ENCODE data around the gene TENT5A. TPM values are rescaled to one million over a fixed set of nuclear protein-coding genes. Genes with fewer than 3 reads are reported as not detected.
A peak's percentile ranks its signal among the peaks of the same experiment; 100 is the strongest.

The TENT5A gene
- 10 to 100 TPM in 3 of 4 donors, 1 to 10 TPM in 1; 5.6 to 42.1 (median 34.2) TPM for total RNA-seq

DNA sequence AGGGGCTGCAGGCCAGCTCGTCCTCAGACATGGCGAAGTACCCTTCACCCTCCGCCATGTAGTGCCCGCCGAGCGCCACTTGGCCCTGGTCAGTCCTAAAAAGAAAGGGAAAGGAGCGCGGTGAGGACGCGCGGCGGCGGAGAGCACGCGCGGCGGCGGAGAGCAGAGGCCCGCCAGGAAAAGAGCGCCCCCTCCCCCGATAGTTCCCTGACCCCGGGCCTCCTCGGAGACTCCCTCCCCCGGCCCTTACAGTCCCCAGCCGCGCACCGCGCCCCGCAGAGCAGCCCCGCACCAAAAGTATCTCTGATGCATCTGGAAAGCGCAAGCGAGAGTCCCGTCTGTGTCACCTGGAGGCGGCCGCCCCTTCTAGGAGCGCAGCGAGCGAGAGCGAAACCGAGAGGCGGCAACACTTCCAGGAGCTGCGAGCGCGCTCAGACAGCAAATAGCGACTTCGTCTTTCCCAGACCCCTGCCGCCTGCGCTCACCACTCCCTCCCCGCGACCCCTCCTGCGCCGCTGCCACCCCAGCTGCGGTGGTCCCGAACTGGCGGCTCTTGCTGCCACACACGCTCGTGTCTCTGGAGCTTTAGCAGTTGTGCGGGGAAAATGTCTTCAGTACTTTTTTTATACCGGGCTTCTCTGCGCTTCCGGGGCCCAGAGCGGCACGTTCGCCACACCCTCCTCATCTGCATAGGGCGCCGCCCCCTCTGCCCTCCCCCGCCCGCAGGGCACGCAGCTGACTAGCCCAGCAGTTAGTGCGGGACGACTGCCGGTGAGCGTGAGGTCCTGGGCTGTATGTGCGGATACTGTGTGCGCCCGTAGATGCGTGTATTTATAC, at the start of gene TENT5A:
TSS of gene TENT5A (minus strand) at position 598 of the 837 bp plus-strand sequence. CDS start at position 58, 540 bp downstream.
- H3K27me3 ChIP-seq, result no peaks in the 10 kb centered on the region
- intact Hi-C loops (cut with DNase I; ENCODE audit: low total_unique reads) (loop anchor here (5.0 to 10.0 kb wide), 4 partner anchors 1145 to 1648 kb away; partner anchors contain the start of gene BCKDHB), in situ Hi-C loops (cut with MboI; ENCODE audit: low pct_ligation_motif_present in 1 of 4, low pct_unique_long_range_greater_than_20kb in 1 of 4, low sequenced_read_pairs in 3 of 4) (loop anchor here in 1 of 4 donors (25.0 kb wide), 2 partner anchors 1140 to 1615 kb away; no protein-coding TSS in a partner anchor)
- TF ChIP-seq POLR2A (IDR thresholded peaks at IDR 0.05), result peak; percentile 96
- peak in 1 of 5 experiments; percentile 13 for TF ChIP-seq CTCF (IDR thresholded peaks at IDR 0.05)
- TF ChIP-seq POLR2AphosphoS5 (IDR thresholded peaks at IDR 0.05), result peak; percentile 96 to 97 (median 97)
- no peak for TF ChIP-seq EP300 (IDR thresholded peaks at IDR 0.05; ENCODE audit: low read depth)
- WGBS, 2 donors (ENCODE audit: low coverage in 1 of 2), result 2% methylated on average over 20 to 54 of the region's 77 CpGs
- no peaks in the 10 kb centered on the region for H3K9me3 ChIP-seq
- peak; percentile 95 for DNase-seq
- H3K36me3 ChIP-seq, result peaks cover 0 to 2% (median 0%) of the 10 kb centered on the region in 4 donors
- peaks cover 3 to 38% (median 19%) of the 10 kb centered on the region in 4 donors for H3K4me1 ChIP-seq
- H3K27ac ChIP-seq, result peak within 1 kb of the TSS; percentile 95 to 99 (median 98)
- H3K4me3 ChIP-seq, result peak within 1 kb of the TSS; percentile 68 to 94 (median 81)

DNA sequence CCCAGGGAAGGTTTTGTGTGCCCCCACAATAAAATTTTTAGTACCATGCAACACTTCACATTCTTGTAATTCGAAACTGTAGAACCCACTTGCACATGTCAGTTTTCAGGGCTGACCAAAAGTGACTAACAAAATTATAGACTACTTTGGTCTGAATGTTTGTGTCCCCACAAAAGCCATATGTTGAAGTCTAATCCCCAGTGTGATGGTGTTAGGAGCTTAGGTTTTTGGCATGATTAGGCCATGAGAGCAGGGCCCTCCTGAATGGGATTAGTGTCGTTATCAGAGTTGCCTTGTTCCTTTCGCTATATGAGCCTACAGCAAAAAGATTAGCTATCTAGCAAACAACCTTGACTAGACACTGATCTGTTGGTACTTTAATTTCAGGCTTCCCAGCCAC, 49.0 kb upstream of the TENT5A start:
- no peak for DNase-seq

DNA sequence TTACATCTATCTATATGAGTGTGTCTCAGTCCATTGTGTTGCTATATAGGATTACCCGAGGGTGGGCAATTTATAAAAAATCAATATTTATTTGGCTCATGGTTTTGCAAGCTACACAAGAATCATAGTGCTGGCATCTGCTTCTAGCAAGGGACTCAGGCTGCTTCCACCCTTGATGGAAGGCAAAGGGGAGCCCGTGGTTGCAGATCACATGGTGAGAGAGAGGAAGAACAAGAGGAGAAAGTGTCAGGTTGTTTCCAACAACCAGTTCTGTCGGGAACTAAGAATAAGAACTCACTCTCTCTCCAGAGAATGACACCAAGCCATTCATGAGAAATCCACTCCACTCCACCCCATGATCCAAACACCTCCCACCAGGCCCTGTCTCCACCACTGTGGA, 48.2 kb upstream of the TENT5A start:
- in situ Hi-C loops (cut with MboI; ENCODE audit: low pct_ligation_motif_present in 1 of 4, low pct_unique_long_range_greater_than_20kb in 1 of 4, low sequenced_read_pairs in 3 of 4) (no loop called here), intact Hi-C loops (cut with DNase I; ENCODE audit: low total_unique reads) (no loop called here)
- TF ChIP-seq CTCF (IDR thresholded peaks at IDR 0.05), result no peak
- TF ChIP-seq EP300 (IDR thresholded peaks at IDR 0.05; ENCODE audit: low read depth), result no peak
- no peak for TF ChIP-seq POLR2A (IDR thresholded peaks at IDR 0.05)
- no peak for TF ChIP-seq POLR2AphosphoS5 (IDR thresholded peaks at IDR 0.05)
- Histone ChIP-seq H3K27ac (no peak overlapping the region), H3K36me3 (no peaks in the 10 kb centered on the region), H3K27me3 (no peaks in the 10 kb centered on the region), H3K4me1 (no peaks in the 10 kb centered on the region), H3K9me3 (no peaks in the 10 kb centered on the region), H3K4me3 (no peak overlapping the region)
- no peak for DNase-seq
- WGBS, 2 donors (ENCODE audit: low coverage in 1 of 2), result 75 to 80% methylated on average over 2 to 3 of the region's 3 CpGs

More for the DNA sequence above, 49.0 kb upstream of the TENT5A start:
- 83 to 92% methylated on average over 3 of the region's 3 CpGs for WGBS, 2 donors (ENCODE audit: low coverage in 1 of 2)
- intact Hi-C loops (cut with DNase I; ENCODE audit: low total_unique reads), result no loop called here
- no peaks in the 10 kb centered on the region for H3K27me3 ChIP-seq
- TF ChIP-seq EP300 (IDR thresholded peaks at IDR 0.05; ENCODE audit: low read depth) (no peak), POLR2A (IDR thresholded peaks at IDR 0.05) (no peak), POLR2AphosphoS5 (IDR thresholded peaks at IDR 0.05) (no peak), CTCF (IDR thresholded peaks at IDR 0.05) (no peak)
- H3K36me3 ChIP-seq, result no peaks in the 10 kb centered on the region
- no peaks in the 10 kb centered on the region for H3K9me3 ChIP-seq
- no peak overlapping the region for H3K4me3 ChIP-seq
- no peak overlapping the region for H3K27ac ChIP-seq
- in situ Hi-C loops (cut with MboI; ENCODE audit: low pct_ligation_motif_present in 1 of 4, low pct_unique_long_range_greater_than_20kb in 1 of 4, low sequenced_read_pairs in 3 of 4), result no loop called here
- H3K4me1 ChIP-seq, result no peaks in the 10 kb centered on the region

GRCh38 chr6:81799323-81799722, 46.8 kb upstream of the TENT5A start:
- no peak overlapping the region for H3K4me3 ChIP-seq
- H3K4me1 ChIP-seq, result no peaks in the 10 kb centered on the region
- no peak for TF ChIP-seq EP300 (IDR thresholded peaks at IDR 0.05; ENCODE audit: low read depth)
- no peak for TF ChIP-seq POLR2AphosphoS5 (IDR thresholded peaks at IDR 0.05)
- no peak for TF ChIP-seq CTCF (IDR thresholded peaks at IDR 0.05)
- TF ChIP-seq POLR2A (IDR thresholded peaks at IDR 0.05), result no peak
- H3K36me3 ChIP-seq, result no peaks in the 10 kb centered on the region
- H3K27ac ChIP-seq, result no peak overlapping the region
- no peaks in the 10 kb centered on the region for H3K9me3 ChIP-seq
- DNase-seq, result no peak
- 68 to 74% methylated on average over 1 of the region's 1 CpG for WGBS, 2 donors (ENCODE audit: low coverage in 1 of 2)
- in situ Hi-C loops (cut with MboI; ENCODE audit: low pct_ligation_motif_present in 1 of 4, low pct_unique_long_range_greater_than_20kb in 1 of 4, low sequenced_read_pairs in 3 of 4), result no loop called here
- intact Hi-C loops (cut with DNase I; ENCODE audit: low total_unique reads), result no loop called here
- no peaks in the 10 kb centered on the region for H3K27me3 ChIP-seq
